Fibroblast of skin of left quadriceps (primary cell): Measurements from ENCODE around the gene ALK.

Experiments
- DNase-seq, 2 experiments: peaks; one replicate each; pipeline ENCODE4 v3.0.0-alpha.2; 2013; ENCODE audit warnings: low read depth in 2 of 2

The ALK gene

GRCh38 chr2:29224693-29225551 lies 696.5 kb downstream of the ALK start:
- no peak for DNase-seq

- peak; percentile 56 for DNase-seq
These were observed 697.3 kb downstream of the ALK start for GRCh38 chr2:29223851-29224692.

GRCh38 chr2:29223257-29223656 lies 698.1 kb downstream of the ALK start:
- DNase-seq = no peak

- no peak for DNase-seq
These were observed 698.8 kb downstream of the ALK start for GRCh38 chr2:29222381-29223179.

- no peak for DNase-seq
These were observed 700.7 kb downstream of the ALK start for GRCh38 chr2:29220506-29221270.

- DNase-seq = no peak
These were observed 702.0 kb downstream of the ALK start for GRCh38 chr2:29219374-29219773.

GRCh38 chr2:29218550-29219125 lies 702.7 kb downstream of the ALK start:
- no peak for DNase-seq

GRCh38 chr2:29218071-29218470 lies 703.3 kb downstream of the ALK start:
- DNase-seq = no peak

- no peak for DNase-seq
These were observed 704.8 kb downstream of the ALK start for GRCh38 chr2:29216609-29216909.

- no peak for DNase-seq
These were observed 705.4 kb downstream of the ALK start for GRCh38 chr2:29215739-29216608.

- no peak for DNase-seq
These were observed 706.3 kb downstream of the ALK start for GRCh38 chr2:29215073-29215472.

GRCh38 chr2:29213888-29214291 lies 707.5 kb downstream of the ALK start:
- no peak for DNase-seq

- DNase-seq = no peak
These were observed 709.4 kb downstream of the ALK start for GRCh38 chr2:29212009-29212408.

GRCh38 chr2:29209551-29209950 lies 711.8 kb downstream of the ALK start:
- no peak for DNase-seq

- DNase-seq = no peak
These were observed 713.8 kb downstream of the ALK start for GRCh38 chr2:29207352-29208148.

- no peak for DNase-seq
These were observed 714.4 kb downstream of the ALK start for GRCh38 chr2:29206941-29207340.

- no peak for DNase-seq
These were observed 718.4 kb downstream of the ALK start for GRCh38 chr2:29202819-29203495.

- DNase-seq = no peak
These were observed 719.4 kb downstream of the ALK start for GRCh38 chr2:29201979-29202378.
